Activated T-helper 2 cell treated with anti-CD3 and anti-CD28 coated beads, Interferon-gamma antibody, Interleukin-2, Interleukin-4, amounts not matched to agents 10 μg/mL and 5 μg/mL and 100 μg/mL, durations not matched to agents 14 hours and 24 hours and 36 hours (primary cell): ENCODE measurements around the gene CABP2. TPM values are rescaled to one million over a fixed set of nuclear protein-coding genes. Genes with fewer than 3 reads are reported as not detected.
A peak's percentile ranks its signal among the peaks of the same experiment; 100 is the strongest.
"Not testable (repeated sequence)": the region's sequence is repeated elsewhere in the genome, so short reads cannot be mapped to it uniquely, and the experiment has no call there.

Source experiments
- DNase-seq: peaks from one replicate; pipeline ENCODE4 v3.0.0; 2021; ENCODE audit warnings: low spot score
- H3K27ac Mint-ChIP-seq: one replicate; pipeline ENCODE4 v1.8.0; 2021; ENCODE audit warnings: mixed read lengths
- H3K27me3 Mint-ChIP-seq: one replicate; pipeline ENCODE4 v1.8.0; 2021; ENCODE audit warnings: low read depth, mixed read lengths
- H3K36me3 Mint-ChIP-seq: one replicate; pipeline ENCODE4 v1.8.0; 2021; ENCODE audit warnings: low read depth, mixed read lengths
- H3K4me1 Mint-ChIP-seq: one replicate; pipeline ENCODE4 v1.8.0; 2021; ENCODE audit warnings: low read depth, mixed read lengths
- H3K4me3 Mint-ChIP-seq: one replicate; pipeline ENCODE4 v1.8.0; 2021; ENCODE audit warnings: low read depth, mild to moderate bottlenecking, moderate library complexity, mixed read lengths
- H3K9me3 Mint-ChIP-seq: one replicate; pipeline ENCODE4 v1.8.0; 2021; ENCODE audit warnings: mixed read lengths
- intact Hi-C: fragments of 100-400 bp; cut with micrococcal nuclease; formaldehyde crosslinking; loops from one replicate; pipeline ENCODE4 v1.15.1; 2023
- total RNA-seq: library from RNA; stranded (reverse); gene quantifications from 2 replicates; pipeline ENCODE4 v1.2.3, GENCODE V29; 2022

CABP2 gene
- total RNA-seq, 1 donor from 2014 or later = not detected

GRCh38 chr11:67493548-67494370, 29.5 kb downstream of the CABP2 start:
- intact Hi-C loops = no loop called here
- Mint-ChIP-seq H3K9me3 (no peaks in the 10 kb centered on the region), H3K27me3 (no peaks in the 10 kb centered on the region), H3K27ac (no peak overlapping the region), H3K4me3 (no peak overlapping the region), H3K36me3 (peaks cover 50% of the 10 kb centered on the region), H3K4me1 (peaks cover 6% of the 10 kb centered on the region)
- DNase-seq = no peak

GRCh38 chr11:67492801-67493547, 30.3 kb downstream of the CABP2 start:
- intact Hi-C loops = no loop called here
- no peak overlapping the region for H3K27ac Mint-ChIP-seq
- peaks cover 13% of the 10 kb centered on the region for H3K4me1 Mint-ChIP-seq
- no peaks in the 10 kb centered on the region for H3K9me3 Mint-ChIP-seq
- H3K36me3 Mint-ChIP-seq = peaks cover 52% of the 10 kb centered on the region
- no peaks in the 10 kb centered on the region for H3K27me3 Mint-ChIP-seq
- no peak for DNase-seq
- H3K4me3 Mint-ChIP-seq = no peak overlapping the region

- Mint-ChIP-seq H3K27me3 (no peaks in the 10 kb centered on the region), H3K36me3 (peaks cover 54% of the 10 kb centered on the region), H3K27ac (no peak overlapping the region), H3K4me3 (no peak overlapping the region), H3K9me3 (no peaks in the 10 kb centered on the region), H3K4me1 (peaks cover 20% of the 10 kb centered on the region)
- intact Hi-C loops = no loop called here
- no peak for DNase-seq
These were observed 31.0 kb downstream of the CABP2 start for GRCh38 chr11:67492069-67492727.

GRCh38 chr11:67491276-67492068, 31.8 kb downstream of the CABP2 start:
- no peak for DNase-seq
- no peaks in the 10 kb centered on the region for H3K9me3 Mint-ChIP-seq
- no peaks in the 10 kb centered on the region for H3K27me3 Mint-ChIP-seq
- peaks cover 27% of the 10 kb centered on the region for H3K4me1 Mint-ChIP-seq
- no peak overlapping the region for H3K4me3 Mint-ChIP-seq
- intact Hi-C loops = no loop called here
- no peak overlapping the region for H3K27ac Mint-ChIP-seq
- peaks cover 61% of the 10 kb centered on the region for H3K36me3 Mint-ChIP-seq

- H3K36me3 Mint-ChIP-seq = peaks cover 63% of the 10 kb centered on the region
These were observed 32.5 kb downstream of the CABP2 start for GRCh38 chr11:67490727-67491065.

GRCh38 chr11:67489885-67490726, 33.1 kb downstream of the CABP2 start:
- peaks cover 36% of the 10 kb centered on the region for H3K4me1 Mint-ChIP-seq
- H3K4me3 Mint-ChIP-seq = no peak overlapping the region
- intact Hi-C loops = loop anchor here (10.0 kb wide), 1 partner anchor 125 kb away; no protein-coding TSS in a partner anchor
- H3K9me3 Mint-ChIP-seq = no peaks in the 10 kb centered on the region
- no peaks in the 10 kb centered on the region for H3K27me3 Mint-ChIP-seq
- DNase-seq = no peak
- peak overlapping the region; percentile 77 for H3K27ac Mint-ChIP-seq
- peaks cover 60% of the 10 kb centered on the region for H3K36me3 Mint-ChIP-seq

More at GRCh38 chr11:67490727-67491065, 32.5 kb downstream of the CABP2 start:
- Mint-ChIP-seq H3K27me3 (no peaks in the 10 kb centered on the region), H3K9me3 (no peaks in the 10 kb centered on the region), H3K4me3 (no peak overlapping the region), H3K27ac (peak overlapping the region; percentile 55), H3K4me1 (peaks cover 35% of the 10 kb centered on the region)
- no peak for DNase-seq
- intact Hi-C loops = no loop called here

- Mint-ChIP-seq H3K4me3 (no peak overlapping the region), H3K36me3 (peaks cover 61% of the 10 kb centered on the region), H3K4me1 (peaks cover 44% of the 10 kb centered on the region), H3K27ac (peak overlapping the region; percentile 77), H3K27me3 (no peaks in the 10 kb centered on the region), H3K9me3 (no peaks in the 10 kb centered on the region)
- intact Hi-C loops = loop anchor here (10.0 kb wide), 1 partner anchor 125 kb away; no protein-coding TSS in a partner anchor
- DNase-seq = no peak
These were observed 33.9 kb downstream of the CABP2 start for GRCh38 chr11:67489203-67489884.

- intact Hi-C loops = loop anchor here (2.0 to 10.0 kb wide), 3 partner anchors 84 to 222 kb away; no protein-coding TSS in a partner anchor
- H3K9me3 Mint-ChIP-seq = no peaks in the 10 kb centered on the region
- H3K27me3 Mint-ChIP-seq = no peaks in the 10 kb centered on the region
- peaks cover 57% of the 10 kb centered on the region for H3K36me3 Mint-ChIP-seq
- peak overlapping the region; percentile 68 for H3K4me3 Mint-ChIP-seq
- H3K27ac Mint-ChIP-seq = peak overlapping the region; percentile 99
- no peak for DNase-seq
- peaks cover 54% of the 10 kb centered on the region for H3K4me1 Mint-ChIP-seq
These were observed 36.6 kb downstream of the CABP2 start for GRCh38 chr11:67486481-67487195.

- H3K27me3 Mint-ChIP-seq, H3K9me3 Mint-ChIP-seq: not testable (repeated sequence)
- peak overlapping the region; percentile 99 for H3K27ac Mint-ChIP-seq
- H3K4me1 Mint-ChIP-seq = peaks cover 54% of the 10 kb centered on the region
- intact Hi-C loops = loop anchor here (2.0 to 10.0 kb wide), 4 partner anchors 47 to 221 kb away; no protein-coding TSS in a partner anchor
- H3K4me3 Mint-ChIP-seq = peak overlapping the region; percentile 68
- DNase-seq = peak; percentile 56
- H3K36me3 Mint-ChIP-seq = peaks cover 54% of the 10 kb centered on the region
These were observed 37.3 kb downstream of the CABP2 start for GRCh38 chr11:67485873-67486361.

GRCh38 chr11:67484847-67485311, 38.4 kb downstream of the CABP2 start:
- Mint-ChIP-seq H3K9me3 (no peaks in the 10 kb centered on the region), H3K4me3 (peak overlapping the region; percentile 83), H3K27ac (peak overlapping the region; percentile 99), H3K36me3 (peaks cover 48% of the 10 kb centered on the region), H3K27me3 (no peaks in the 10 kb centered on the region), H3K4me1 (peaks cover 54% of the 10 kb centered on the region)
- intact Hi-C loops = loop anchor here (1.0 to 10.0 kb wide), 5 partner anchors 21 to 198 kb away; partner anchors contain the start of genes ANKRD13D and POLD4
- peak; percentile 61 for DNase-seq
